ENCODE measurements around the gene ENOPH1.
"Not testable (repeated sequence)": the region's sequence is repeated elsewhere in the genome, so short reads cannot be mapped to it uniquely, and the experiment has no call there.

Gene ENOPH1

DNA sequence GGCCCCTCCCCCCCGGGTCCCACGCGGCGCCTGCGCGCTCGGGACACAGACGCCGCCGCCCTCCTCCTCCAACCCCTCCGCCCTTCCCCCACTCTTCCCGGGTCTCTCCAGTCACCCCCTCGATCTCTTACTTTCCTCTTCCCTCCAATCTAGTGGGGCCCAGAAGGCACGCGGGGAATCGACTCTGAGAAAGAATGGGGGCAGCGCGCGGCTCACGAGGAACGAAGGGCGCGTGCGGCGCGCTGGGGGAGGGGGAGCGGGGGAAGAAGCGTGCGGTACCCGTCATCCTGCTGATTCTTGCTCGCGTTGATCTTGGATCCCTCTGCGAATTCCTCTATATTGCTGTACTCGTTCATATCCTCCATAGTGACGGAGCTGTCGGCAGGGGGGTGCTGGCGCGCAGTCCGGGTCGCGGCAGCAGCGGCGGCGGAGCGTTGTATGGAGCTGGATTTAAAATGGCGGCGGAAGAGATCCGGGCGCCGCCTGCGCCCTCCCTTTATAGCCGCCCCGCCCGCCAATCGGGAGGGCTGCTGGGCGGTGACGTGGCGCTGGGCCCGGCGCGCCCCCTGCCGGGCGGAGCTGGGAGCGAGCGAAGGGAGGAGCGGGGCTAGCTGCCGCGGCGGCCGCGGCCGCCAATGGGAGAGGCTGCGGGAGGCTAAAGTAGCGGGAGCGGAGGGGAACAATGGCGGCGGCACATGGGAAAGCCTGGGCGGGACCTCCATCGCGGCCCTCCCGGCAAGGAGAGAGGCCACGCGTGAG, 1.2 kb upstream of the ENOPH1 start:
- DNase-seq: peak; percentile 93

DNA sequence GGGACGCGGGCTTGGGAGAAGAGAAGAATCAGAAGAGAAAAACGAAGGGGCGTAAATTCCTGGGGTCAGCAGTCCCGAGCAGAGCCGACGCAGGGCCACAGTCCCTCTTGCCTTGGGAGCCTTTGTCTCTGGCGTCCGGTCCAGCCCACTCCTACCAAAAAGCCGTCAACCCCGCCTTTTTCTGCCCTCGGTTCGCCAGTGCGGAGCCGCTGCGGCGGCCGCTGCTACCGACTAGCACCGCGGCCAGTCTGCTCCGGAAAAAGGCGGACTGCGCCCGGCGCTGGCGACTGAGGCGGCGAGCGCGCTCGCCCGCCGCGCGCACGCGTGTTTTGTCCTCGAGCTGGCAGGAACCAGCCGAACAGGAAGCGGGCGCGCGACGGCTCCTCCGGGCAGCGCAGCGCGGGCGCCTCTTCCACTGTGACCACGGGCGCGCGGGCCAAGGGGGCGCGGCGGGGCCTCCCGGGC, 630 bp upstream of the ENOPH1 start:
- peak; percentile 85 for DNase-seq

DNA sequence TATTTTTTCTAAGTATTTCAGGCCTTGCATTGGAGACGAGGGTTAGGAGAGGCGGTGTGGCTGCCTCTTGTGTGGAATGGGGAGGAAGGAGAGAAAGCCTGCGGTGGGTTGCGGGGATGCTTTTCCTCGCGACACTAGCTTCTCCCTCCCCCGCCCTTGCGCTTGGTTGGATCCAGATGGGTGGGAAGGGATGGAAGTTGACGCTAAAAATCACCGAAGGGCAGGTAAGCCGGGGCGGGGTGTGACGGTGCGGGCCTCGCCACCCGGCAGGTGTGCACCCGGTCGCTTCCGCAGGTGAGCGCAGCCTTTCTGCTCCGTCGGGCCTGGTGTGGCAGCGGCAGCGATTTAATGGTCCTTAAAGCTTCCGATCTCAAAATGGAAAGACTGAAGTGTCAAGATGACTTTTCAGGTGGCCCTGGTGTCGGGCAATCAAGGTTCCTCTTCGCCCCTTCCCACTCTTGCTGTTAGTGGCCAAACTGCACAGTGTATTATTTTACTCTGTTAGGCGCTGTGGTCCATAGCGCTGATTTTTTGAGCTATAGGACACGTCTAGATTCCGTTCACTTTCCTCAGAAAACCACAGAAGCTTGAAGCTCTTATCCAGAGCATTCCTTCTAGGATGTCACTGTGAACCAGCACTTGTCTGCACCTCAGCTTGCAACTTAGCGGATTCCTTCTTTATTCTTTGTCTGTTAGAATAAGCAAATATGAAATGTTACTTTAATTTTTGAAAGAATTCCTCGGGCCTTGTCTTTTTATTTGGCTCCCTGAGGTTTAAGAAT, 765 bp downstream of the ENOPH1 start:
- peak; percentile 15 for DNase-seq

DNA sequence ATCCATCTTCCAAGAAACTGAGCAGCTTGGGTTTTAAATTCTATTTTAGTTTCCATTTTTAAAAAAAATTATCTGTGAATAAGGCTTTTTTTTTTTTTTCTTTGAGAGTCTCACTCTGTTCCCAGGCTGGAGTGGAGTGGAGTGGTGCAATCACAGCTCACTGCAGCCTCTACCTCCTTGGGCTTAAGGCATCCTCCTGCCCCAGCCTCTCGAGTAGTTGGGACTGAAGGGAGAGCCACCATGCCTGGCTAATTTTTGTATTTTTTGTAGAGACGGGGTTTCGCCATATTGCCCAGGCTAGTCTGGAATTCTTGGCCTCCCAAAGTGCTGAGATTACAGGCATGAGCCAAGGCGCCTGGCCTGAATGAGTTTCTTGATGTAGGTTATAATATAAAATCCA, 1.4 kb downstream of the ENOPH1 start:
- no peak for DNase-seq

DNA sequence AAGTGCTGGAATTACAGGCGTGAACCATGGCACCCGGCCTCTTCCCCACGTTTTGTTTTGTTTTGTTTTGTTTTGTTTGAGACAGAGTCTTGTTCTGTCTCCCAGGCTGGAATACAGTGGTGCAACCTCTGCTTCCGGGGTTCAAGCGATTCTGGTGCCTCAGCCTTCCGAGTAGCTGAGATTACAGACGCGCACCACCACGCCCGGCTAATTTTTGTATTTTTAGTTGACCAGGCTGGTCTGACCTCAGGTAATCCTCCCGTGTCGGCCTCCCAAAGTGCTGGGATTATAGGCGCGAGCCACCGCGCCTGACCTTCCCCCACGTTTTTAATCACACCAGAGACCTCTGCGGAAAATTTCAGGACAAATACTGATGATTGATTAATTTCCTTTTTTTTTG, 2.2 kb downstream of the ENOPH1 start:
- no peak for DNase-seq

DNA sequence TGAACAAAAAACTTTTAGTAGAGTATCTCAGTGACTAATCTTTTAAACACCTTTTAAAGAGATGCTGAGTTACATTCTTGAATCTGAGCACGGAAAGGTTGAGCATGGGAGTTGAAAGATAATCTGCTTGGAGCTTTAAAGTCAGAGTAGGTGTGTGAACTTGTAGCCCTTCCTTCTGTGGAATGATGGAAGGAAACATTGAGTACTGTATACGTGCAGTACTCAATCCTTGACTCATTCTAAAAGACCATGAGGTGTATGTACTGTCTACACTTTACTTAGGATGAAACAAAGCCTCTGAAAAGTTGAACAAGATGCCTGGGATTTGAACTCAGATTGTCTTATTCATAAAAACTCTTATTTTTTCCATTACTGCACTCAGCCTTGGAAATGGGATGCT, 3.4 kb downstream of the ENOPH1 start:
- no peak for DNase-seq

DNA sequence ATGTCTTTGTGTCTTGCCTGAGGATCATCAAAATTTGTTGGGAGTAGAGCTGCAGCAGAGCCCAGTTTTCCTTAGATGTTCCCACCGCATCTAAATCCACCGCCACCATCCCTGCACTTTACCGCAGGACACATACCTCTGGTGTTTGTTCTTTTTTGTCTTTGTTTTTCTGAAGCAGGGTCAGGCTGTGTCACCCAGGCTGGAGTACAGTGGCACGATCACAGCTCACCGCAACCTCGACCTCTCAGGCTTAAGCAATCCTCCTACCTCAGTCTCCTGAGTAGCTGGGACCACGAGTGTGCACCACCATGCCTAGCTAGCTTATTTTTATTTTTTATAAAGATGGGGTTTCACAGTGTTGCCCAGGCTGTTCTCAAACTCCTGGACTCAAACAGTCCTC, 4.6 kb downstream of the ENOPH1 start:
- DNase-seq: no peak

DNA sequence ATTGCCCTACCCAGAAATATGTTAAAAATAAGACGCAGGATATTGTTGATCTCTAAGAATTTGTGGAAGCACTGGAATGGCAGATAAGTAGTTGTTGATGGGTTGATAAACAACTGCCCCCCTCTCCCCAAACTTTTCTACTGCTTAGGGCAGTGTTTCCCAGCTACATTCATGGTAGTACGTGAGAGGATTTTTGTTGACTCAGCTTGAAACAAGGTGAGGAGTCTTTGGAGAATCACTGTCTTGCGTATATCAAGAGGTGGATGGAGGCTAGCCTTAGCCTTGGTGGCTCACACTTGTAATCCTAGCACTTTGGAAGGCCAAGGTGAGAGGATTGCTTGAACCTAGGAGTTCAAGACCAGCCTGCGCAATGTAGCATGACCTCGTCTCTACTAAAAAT, 5.7 kb downstream of the ENOPH1 start:
- DNase-seq: no peak

DNA sequence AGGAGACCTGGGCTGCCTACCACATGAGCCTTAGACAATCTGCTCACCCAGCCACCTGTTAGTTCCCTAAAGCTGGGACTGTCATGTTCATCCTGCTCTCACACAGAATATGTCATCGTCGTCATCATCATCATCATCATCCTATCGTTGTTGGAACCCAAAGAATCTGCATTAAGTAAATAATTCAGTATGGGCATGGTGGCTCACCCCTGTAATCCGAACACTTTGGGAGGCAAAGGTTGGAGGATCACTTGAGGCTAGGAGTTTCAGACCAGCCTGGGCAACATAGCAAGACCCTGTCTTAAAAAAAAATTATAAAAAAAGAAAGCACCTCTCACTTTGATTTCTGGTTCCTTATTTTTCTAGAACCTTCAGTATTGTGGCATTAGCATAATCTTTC, 6.4 kb downstream of the ENOPH1 start:
- no peak for DNase-seq

DNA sequence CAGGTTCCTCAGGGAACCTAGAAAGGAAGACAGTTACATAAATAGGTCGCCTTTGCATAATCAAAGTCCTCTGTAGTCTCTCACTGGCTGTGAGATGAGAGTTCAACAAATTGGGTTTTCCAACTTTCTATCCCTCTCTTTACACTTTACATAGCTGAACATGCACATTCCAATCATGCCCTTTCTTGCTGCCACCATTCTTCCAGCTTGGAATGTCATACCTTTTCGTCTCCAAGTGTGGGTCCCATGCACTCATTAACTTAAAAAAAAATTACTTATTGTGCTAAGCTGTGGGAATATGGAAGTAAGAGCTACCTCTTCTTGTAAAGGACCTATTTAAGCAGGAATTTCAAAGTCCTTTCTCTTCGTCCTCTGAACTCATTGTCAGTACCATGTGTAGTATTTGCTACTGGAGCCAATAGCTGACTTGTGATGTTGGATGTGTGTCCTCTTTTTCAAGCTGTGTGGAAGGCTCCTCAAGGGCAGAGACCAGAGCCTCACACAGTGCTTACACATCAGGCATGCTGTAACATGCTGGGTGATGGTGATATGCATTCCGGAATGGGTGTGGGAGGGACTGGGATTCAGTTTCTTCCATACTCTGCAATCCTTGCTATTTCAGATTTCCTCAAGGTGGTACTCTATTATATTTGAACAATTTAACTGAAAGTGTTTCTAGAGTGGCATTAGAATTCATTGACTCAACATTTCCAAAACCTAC, 7.1 kb downstream of the ENOPH1 start:
- no peak for DNase-seq

DNA sequence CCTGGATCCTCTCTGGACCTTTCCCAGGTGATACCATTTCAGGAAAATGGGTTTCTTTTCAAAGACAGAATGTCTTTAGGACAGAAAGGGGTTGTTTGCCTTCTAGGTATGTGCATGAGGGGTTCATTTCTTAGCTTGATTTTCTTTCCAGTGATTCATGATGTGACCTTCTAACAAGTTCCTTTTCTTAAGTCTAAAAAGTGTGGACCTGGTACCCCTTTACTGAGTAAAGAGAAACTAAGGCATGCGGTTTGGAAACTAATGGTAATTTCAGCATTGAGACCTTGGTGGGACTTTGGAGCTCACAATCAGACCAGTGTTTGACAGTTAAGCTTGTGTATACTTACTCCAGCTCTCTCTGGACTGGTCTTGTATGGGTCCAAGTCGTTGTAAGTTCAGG, 8.7 kb downstream of the ENOPH1 start:
- DNase-seq: no peak

DNA sequence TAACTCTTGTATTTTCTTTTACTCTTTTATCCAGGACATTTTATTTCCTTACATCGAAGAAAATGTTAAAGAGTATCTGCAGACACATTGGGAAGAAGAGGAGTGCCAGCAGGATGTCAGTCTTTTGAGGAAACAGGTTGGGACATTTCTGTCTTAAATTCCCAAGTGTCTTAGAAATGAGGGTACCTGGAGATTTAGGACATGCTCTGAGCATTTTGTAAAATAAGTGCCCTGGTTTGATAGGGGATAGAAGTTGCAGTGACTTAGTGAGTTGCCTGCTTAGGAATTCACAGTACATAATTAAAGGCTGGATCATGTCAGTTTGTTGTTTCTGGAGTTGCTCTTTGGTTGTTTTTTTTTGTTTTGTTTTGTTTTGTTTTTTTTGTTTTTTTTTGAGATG, 17.5 kb downstream of the ENOPH1 start:
- DNase-seq: no peak

DNA sequence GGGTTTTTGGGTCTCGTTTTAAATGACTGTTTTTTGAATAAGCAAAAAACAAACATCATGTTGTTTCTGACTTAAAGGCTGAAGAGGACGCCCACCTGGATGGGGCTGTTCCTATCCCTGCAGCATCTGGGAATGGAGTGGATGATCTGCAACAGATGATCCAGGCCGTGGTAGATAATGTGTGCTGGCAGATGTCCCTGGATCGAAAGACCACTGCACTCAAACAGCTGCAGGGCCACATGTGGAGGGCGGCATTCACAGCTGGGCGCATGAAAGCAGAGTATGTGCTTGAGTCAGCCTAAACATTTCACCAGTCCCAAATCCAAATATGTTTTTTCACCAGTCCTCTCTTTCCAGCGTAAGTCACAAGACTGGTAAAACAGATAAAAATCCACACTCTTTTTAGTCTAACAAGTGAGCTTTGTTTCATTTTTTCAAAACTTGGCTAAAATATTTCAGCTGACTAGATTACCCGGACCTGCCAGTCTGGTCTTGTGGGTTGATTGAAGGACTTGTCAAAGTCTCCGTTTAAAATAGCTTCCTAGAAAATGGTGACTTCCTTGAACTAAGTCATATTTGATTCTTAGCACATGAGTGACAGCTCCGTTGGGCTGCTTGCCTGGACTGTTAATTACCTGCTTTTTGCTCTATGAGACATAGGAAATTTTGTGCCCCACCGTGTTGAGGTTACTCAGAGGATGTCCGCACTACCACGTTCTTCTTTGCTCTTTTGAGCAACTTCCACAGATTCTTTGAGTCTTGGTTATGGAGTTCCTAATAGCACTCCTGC, 20.8 kb downstream of the ENOPH1 start:
- DNase-seq: no peak

DNA sequence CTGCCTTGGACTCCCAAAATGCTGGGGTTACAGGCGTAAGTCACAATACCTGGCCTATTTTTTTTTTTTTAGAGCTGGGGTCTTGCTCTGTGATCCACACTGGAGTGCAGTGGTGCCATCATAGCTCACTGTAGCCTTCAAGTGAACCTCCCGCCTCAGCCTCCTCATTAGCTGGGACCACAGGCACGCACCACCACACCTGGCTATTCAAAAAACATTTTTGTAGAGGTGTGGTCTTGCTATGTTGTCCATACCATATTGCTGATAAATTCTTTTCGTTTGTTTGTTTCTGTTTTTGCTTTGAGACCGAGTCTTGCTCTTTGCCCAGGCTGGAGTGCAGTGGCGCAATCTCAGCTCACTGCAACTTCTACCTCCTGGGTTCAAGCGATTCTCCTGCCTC, 21.6 kb downstream of the ENOPH1 start:
- no peak for DNase-seq

DNA sequence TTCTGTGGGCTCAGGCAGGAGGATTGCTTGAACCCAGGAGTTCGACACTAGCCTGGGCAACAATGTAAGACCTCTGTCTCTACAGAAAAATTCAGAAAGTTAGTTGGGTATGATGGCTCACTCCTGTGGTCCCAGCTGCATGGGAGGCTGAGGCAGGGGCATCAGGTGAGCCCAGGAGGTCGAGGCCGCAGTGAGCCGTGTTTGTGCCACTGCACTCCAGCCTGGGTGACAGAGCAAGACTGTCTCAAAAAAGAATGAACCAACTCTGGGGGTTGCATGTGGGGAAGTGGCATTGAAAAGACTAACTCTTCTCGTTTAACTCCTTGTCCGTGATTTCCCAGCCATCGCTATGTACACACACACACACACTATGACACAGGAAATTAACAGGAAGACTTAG, 26.9 kb downstream of the ENOPH1 start:
- no peak for DNase-seq

DNA sequence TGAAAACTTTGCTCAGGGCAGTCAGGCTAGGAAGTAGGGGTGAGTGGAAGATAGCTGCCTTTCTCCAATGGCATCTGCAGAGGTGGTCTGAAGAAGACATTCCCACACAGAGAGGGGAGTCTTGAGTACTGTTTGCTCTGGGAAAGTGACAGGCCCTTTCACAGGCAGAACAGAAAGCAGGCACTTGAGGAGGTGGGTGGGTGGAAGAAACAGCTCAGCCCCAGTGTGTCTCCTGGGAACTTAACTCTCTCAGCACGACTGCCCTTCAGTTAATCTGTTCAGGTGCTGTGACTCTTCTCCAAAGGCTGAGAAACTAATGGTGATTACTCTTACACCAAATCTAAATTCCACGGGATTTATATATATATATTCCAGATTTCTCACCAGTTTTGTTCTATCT, 28.3 kb downstream of the ENOPH1 start:
- DNase-seq: no peak

DNA sequence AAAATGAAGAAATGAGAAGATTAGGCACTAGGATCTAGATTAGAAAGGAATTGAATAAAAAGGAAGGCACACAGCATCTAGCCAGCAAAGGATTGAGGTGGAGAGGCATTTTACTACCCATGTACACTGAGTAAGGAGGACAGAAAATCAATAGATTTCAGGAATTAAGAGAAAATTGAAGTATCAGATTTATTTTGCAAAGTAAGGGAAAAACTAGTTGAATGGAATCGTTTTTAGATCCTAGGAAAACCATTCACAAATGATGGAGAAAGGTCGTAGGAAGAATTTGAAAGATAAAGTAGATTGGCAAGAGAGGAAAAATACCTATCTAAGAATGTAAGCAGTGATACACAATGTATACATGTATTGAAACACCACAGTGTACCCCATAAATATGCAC, 31.3 kb downstream of the ENOPH1 start:
- DNase-seq: no peak

DNA sequence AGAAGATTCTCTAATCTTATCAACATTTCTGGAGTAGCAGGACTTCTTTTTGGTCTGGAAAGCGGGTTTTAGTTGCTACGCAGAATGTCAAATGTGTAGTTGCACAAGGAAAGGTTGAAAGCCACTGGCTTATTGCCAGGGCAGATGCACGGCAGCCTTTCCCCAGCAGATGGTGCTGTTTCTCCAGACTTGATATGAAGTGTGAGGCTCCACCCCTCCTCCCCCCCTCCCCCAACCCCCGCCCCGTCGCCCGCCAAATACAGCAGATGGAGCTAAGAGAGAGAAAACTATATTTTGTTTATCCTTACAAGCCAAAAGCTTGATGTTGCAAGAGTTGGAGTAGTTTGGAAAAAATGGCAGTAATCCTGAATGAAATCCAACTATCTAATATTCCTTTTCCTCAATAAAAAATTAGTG, 32.0 kb downstream of the ENOPH1 start:
- no peak for DNase-seq

DNA sequence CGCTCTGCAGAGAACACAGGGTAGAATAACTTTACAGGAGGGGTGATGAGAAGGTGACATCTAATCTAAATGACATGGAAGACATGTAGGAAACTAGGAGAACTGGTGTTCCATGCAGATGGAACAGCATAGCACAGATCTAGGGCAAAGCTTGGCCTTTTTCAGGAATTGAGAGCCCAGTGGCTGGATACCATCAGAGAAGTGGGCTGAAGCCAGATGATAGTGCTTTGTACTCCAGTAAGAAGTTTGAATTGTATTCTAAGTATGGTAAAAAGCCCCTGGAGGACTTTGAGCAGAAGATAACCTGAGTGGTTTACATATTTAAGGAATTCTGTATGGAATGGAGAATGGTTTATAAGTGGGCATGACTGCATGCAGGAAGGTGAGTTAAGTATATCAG, 32.8 kb downstream of the ENOPH1 start:
- DNase-seq: no peak

DNA sequence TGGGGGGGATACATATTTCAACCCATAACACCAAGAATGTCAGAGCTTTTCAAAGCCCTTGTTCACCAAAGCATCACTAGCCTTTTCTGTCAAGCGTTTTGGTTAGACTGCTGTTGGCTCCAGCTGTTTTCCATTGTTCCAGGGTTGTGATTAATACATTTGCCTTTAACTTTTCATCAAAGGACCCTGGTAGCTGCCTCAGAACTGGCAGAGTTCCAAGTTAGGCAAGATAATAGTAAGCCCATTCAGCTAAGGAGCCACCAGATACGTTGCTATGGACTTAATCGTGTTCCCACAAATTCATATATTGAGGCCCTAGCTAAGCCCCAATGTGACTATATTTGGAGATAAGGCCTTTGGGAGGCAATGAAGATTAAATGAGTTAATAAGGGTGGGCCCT, 37.1 kb downstream of the ENOPH1 start:
- DNase-seq: no peak

DNA sequence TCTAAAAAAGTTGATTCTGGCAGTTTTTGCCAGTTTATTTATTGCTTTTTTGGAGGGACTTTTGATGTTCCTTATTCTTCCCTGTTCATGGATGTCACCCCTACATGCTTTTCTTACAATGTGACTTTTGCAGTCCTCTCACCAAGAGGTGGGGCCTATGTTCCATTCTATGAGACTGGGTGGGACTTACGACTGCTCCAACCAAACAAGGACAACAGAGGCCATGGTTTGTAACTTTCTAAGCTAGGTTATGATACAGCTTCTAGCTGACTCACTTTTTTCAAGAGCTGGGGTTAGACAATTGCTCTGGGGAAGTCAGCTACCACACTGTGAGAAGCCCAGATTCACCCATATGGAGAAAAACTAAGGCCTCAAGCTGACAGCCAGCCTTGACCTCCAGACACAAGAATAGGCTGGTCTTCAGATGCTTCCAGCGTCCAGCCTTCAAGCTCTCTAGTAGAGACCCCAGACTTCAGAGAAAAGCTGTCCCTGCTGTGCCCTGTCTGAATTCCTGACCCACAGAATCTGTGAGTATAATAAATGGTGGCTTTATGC, 39.5 kb downstream of the ENOPH1 start:
- DNase-seq: no peak

DNA sequence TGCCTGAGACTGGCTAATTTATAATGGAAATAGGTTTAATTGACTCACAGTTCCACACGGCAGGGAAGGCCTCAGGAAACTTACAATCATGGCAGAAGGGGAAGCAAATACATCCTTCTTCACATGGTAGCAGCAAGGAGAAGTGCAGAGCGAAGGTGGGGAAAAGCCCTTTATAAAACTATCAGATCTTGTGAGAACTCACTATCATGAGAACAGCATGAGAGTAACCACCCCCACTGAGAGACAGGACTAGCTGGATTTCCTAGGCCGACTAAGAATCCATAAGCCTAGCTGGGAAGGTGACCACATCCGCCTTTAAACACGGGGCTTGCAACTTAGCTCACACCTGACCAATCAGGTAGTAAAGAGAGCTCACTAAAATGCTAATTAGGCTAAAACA, 42.7 kb downstream of the ENOPH1 start:
- not testable (repeated sequence) for DNase-seq
